HG03108 (cell line): ENCODE data around the gene TSHZ2.
"Not testable (repeated sequence)": the region's sequence is repeated elsewhere in the genome, so short reads cannot be mapped to it uniquely, and the experiment has no call there.

ENCODE experiments used
- ATAC-seq: cut with Tn5 transposase; IDR thresholded peaks from one replicate; pipeline ENCODE4 v1.9.1; 2021; ENCODE audit warnings: moderate library complexity; ENCODE audit not compliant: unreplicated experiment

Gene TSHZ2

GRCh38 chr20:52963131-52963530 is 9.0 kb upstream of the TSHZ2 start:
- no peak for ATAC-seq

GRCh38 chr20:52964131-52964530 is 8.0 kb upstream of the TSHZ2 start:
- ATAC-seq: no peak

- no peak for ATAC-seq
These were observed 6.8 kb upstream of the TSHZ2 start for GRCh38 chr20:52965380-52965779.

DNA sequence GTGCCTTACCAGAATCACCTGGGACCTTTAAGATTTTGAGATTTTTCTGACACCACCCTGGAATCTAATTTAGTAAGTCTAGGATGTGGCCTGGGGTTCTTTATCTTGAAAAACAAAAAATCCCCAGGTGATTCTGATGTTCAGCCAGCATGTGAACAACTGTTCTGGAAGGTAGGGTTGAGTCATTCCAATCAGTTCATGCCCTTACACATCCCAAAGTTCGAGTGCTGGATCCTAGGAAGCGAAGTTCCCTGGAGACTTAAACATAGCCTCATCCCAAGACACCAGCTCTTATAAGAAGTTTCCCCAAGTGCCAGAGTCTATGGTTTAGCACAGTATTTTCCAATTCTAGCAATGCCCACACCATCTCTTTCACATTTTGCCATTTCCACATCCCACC is 6.3 kb upstream of the TSHZ2 start:
- no peak for ATAC-seq

GRCh38 chr20:52966543-52966942 is 5.6 kb upstream of the TSHZ2 start:
- ATAC-seq: not testable (repeated sequence)

DNA sequence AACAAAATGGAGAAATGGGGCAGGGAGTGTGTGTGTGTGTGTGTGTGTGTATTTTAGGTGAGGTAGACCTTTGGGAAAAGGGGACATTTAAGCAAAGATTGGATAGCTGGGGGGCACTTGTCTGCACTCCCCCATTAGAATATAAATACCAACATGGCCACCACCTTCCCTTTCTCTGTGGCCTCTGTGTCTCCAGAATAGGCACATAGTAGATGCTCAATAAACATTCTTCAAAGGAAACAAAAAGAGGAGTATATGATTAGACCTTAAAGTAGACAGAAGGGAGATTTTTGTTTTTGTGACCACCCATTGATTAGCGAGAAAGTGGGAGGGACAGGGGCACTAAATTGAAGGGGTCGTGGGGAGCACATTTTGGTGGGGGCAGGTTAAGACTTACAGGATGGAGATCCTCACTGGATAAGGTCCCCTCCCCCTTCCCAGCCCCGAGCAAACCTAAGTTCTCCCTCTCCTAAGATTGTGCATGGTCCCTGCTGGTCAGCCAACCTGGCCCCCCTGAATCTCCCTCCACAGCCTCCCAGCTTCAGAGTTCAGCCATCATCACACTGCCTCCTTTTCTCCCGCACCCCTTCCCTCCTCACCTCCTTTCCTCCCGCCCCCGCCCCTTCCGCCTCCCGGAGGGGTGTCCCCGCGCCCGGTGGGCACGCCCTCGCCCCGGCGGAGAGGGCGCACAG is 514 bp upstream of the TSHZ2 start:
- ATAC-seq: no peak

DNA sequence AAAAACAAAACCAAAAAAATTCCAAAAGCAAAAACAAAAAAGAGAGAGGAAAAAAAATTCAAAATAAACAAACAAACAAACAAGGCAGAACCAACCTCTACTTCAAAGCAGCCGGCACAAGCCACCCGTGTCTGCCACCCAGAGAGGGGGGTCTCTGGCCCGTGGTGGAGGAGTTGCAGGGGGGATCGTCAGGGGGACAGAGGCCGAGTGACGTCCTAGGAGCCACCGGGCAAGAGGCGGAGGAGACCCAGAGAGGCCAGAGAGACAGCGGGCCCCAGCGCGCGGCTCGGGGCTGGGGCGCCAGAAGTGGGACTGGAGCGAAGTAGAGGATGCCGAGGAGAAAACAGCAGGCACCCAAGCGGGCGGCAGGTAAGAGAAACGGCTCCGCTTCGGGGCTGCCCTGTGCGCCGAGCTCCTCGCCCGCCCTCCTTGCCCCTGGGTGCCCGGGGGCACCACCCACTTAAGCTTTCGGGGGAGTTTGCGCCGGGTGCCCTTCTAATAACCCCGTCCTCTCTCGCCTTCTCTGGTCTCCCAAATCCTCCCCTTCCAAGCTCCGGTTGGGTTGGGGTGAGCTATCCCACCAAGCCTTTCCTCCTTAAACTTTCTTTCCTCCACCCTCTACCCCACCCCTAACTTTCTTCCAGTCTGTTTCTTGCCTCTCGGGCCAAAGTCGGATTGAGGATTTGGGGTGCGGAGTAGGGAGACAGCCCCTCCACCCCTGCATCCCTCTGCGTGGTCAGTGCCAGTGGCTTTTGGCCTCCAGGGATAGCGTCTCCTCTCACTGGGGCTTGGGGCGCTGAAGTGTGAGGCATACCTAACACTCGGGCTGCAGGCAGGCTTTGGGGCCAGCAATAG is 1.0 kb downstream of the TSHZ2 start:
- no peak for ATAC-seq

DNA sequence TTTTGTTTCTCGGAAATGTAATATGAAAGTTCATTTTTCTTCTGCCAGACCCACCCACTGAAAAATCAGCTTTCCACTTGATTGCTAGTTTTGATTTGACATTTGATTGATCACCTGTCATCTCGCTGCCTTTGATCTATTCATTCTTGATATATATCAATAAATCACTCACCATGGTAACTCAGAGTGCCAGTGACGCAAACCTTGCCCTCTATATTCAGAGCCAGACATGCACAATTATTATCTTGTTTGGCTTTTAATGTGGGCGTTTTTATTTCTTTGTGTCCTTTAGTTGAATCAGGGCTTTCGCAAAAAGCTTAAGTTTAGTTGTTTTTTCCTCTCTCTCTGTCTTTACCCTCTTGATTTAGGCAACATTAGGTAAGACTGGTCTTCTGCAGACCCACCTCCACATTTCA is 2.0 kb downstream of the TSHZ2 start:
- no peak for ATAC-seq

GRCh38 chr20:52975029-52975732 is 3.0 kb downstream of the TSHZ2 start:
- no peak for ATAC-seq

DNA sequence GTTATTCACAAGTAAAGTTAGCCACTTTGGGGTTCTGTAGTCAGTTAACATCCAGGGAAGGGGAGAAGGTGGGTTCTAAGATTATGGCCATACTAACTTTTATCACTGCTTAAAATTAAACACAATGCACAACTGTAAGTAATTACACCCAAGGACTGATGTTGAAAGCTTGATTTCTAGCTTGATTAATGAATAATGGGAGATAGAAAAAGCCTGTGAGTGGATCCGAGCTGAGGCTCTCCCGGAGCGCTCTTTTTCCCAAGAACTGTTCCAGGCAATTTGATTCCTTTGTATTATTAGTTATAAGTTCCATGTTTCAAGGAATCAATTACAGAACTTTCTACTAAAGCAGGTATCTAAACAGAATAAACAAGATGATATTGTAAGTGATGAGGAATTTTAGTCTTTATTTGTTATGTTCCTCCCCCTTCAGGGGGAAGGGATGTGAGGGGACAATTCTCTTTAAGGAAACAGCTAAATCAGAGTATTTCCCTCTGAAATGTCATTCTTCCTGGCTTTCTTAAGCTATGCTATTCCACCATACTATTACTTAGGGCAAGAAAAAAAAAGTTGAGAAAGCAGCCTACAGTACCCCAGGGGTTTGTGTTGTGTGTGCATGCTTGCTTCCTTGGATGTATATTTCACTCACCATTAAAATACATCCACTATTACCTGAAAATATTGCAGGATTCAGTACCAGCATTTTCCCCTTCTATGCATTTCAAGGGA is 3.8 kb downstream of the TSHZ2 start:
- ATAC-seq: no peak

- ATAC-seq: no peak
These were observed 6.7 kb downstream of the TSHZ2 start for GRCh38 chr20:52978851-52979250.

- no peak for ATAC-seq
These were observed 8.9 kb downstream of the TSHZ2 start for GRCh38 chr20:52981051-52981450.

DNA sequence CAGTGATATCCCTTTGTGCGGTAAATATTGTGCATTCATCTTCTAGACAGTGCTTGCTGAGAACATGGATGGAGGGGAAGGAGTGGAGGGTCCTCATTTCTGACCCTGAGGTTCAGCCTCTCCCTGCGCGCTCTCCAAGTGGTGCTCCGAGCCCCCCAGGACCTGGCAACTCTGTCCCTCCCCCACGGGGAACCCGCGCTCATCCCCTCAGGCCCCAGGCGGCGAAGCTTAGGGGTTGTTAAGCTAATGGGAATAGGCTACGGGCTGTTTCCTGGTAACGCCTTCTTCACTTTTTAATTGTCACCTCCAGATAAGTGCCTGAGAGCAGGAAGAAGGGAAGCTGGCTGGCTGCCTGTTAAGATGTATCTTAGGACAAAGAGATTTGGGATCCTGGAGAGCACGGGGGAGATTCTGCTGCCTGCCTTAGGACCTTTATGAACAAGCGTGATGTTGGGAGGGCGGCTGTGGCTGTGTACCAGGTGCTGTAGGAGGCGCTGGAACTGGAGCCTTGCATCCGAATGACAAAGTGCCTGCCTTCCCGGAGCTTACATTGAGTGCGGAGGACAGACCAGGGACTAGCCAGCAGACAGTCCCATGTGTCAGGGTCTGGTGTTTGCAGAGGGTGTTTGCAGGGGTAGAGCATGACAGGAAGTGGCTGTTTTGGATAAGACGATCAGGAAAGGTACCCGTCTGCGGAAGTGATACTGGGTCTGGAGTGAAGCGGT is 11.7 kb downstream of the TSHZ2 start:
- ATAC-seq: no peak

- no peak for ATAC-seq
These were observed 12.3 kb downstream of the TSHZ2 start for GRCh38 chr20:52984451-52984810.

GRCh38 chr20:52985687-52986086 is 13.5 kb downstream of the TSHZ2 start:
- ATAC-seq: no peak

DNA sequence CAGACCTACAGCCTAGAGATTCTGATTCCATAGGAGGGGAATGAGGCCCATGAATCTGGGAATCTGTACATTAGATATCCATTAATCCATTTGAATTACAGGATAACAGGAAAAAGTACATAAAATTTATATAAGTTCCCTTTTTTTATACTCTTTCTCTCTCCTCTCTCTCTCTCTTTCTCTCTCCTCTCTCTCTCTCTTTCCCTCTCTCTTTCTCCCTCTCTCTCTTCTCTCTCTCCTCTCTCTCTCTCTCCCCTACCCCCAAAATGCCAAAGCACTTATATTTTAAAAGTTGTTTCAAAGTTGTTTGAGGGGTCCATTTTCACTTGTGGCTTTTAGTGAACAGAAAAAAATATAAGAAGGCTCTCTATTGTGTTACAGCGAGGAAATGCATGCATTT is 15.1 kb downstream of the TSHZ2 start:
- ATAC-seq: no peak

DNA sequence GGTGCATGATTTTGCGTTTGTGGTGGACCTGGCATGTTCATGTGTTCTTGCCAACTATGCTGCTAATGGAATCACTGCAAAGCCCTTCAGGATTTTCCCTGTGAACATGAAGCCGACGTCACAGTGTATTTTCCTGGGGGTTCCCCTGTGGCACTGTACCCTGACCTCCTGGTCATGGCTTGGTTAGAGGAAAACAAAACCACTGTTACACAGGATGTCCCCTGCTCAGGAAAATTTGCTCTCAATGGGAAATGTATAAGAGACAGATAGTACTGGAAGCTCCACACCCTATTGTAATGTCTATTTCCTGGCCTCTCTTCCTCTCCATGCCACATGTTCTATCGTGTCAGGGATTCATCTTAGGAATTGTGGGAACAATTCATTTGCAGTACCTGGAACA is 19.7 kb downstream of the TSHZ2 start:
- no peak for ATAC-seq

DNA sequence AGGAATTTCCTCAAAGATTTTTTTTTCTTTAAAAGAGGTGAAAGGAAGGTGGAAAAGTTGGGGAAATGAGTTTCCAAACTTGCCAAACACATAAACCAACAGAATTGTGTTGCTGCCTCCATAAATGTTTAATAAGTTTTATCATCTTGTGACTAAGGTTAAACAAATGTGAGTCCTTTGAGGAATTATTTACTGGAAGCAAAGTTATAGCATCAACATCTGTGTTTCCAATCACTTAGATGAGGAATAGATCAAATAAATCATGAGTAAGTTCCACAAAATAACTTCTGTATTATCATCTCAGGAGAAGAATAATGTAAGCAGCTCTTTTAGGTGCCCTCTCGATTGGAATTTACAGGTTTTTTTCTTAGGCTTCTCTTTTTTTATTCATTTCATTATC is 20.5 kb downstream of the TSHZ2 start:
- no peak for ATAC-seq

DNA sequence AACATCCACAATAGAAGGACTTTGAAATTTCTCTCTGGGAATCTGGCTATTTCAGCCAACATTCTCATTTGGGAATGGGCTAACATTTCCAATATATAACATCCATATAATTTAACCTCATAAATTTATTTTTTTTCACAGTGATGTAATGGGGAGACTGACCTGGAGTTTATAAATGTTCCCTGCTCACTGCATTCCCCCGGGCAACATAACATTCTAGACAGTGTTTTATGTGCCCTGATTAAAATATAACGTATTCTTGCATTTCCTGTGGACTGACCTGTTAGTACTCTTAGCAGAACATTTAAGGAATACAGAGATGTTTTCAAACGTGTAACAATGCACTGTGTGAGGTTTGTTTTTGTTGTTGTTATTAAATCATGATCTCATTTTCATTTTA is 20.9 kb downstream of the TSHZ2 start:
- no peak for ATAC-seq

GRCh38 chr20:52994184-52994970 is 22.2 kb downstream of the TSHZ2 start:
- no peak for ATAC-seq
